Urothelium cell line (cell line): Measurements from ENCODE around the gene CENPU.
"Not testable (repeated sequence)": the region's sequence is repeated elsewhere in the genome, so short reads cannot be mapped to it uniquely, and the experiment has no call there.

Source experiments
- DNase-seq: peaks from one replicate; pipeline ENCODE4 v3.0.0; 2011; ENCODE audit warnings: low spot score, mixed read lengths
- FAIRE-seq: peaks from 2 replicates; lab custom pipeline; 2011; peaks lifted over from hg19 to GRCh38; lab: Jason Lieb, UNC

Gene CENPU

GRCh38 chr4:184668511-184669114, 65.3 kb downstream of the CENPU start:
- no peak for FAIRE-seq
- no peak for DNase-seq

- FAIRE-seq (no peak), DNase-seq (no peak)
Observed at GRCh38 chr4:184668096-184668495, 65.8 kb downstream of the CENPU start.

GRCh38 chr4:184666670-184667069, 67.2 kb downstream of the CENPU start:
- no peak for FAIRE-seq
- DNase-seq, result no peak

GRCh38 chr4:184664445-184665210, 69.3 kb downstream of the CENPU start:
- DNase-seq (peak; percentile 19), FAIRE-seq (no peak)

GRCh38 chr4:184662236-184662635, 71.7 kb downstream of the CENPU start:
- FAIRE-seq (no peak), DNase-seq (no peak)

- DNase-seq (no peak), FAIRE-seq (no peak)
Observed at GRCh38 chr4:184660978-184661377, 72.9 kb downstream of the CENPU start.

GRCh38 chr4:184657820-184658219, 76.1 kb downstream of the CENPU start:
- FAIRE-seq, DNase-seq: not testable (repeated sequence)

GRCh38 chr4:184657144-184657543, 76.8 kb downstream of the CENPU start:
- DNase-seq (no peak), FAIRE-seq (no peak)

GRCh38 chr4:184655889-184656869, 77.7 kb downstream of the CENPU start:
- no peak for DNase-seq
- no peak for FAIRE-seq

GRCh38 chr4:184653650-184654049, 80.2 kb downstream of the CENPU start:
- DNase-seq (no peak), FAIRE-seq (no peak)

- not testable (repeated sequence) for FAIRE-seq
Observed at GRCh38 chr4:184652681-184653080, 81.2 kb downstream of the CENPU start.

GRCh38 chr4:184651899-184652298, 82.0 kb downstream of the CENPU start:
- FAIRE-seq, result no peak

More at GRCh38 chr4:184652681-184653080, 81.2 kb downstream of the CENPU start:
- not testable (repeated sequence) for DNase-seq

GRCh38 chr4:184649971-184650855, 83.7 kb downstream of the CENPU start:
- DNase-seq, result peak; percentile 14
- no peak for FAIRE-seq

More at GRCh38 chr4:184651899-184652298, 82.0 kb downstream of the CENPU start:
- no peak for DNase-seq

- DNase-seq, result peak; percentile 92
- FAIRE-seq, result no peak
Observed at GRCh38 chr4:184649026-184649970, 84.6 kb downstream of the CENPU start, which contains the start of the genes CASP3 and PRIMPOL. TSS of gene CASP3 (minus strand) at chr4:184649447. CDS start at chr4:184638453, 10,994 bp downstream. TSS of gene PRIMPOL (plus strand) at chr4:184649738. CDS start at chr4:184657141, 7,403 bp downstream.

- no peak for FAIRE-seq
Observed at GRCh38 chr4:184648313-184649025, 85.4 kb downstream of the CENPU start.

GRCh38 chr4:184648054-184648312, 85.9 kb downstream of the CENPU start:
- no peak for DNase-seq
- FAIRE-seq, result no peak

More at GRCh38 chr4:184648313-184649025, 85.4 kb downstream of the CENPU start:
- DNase-seq, result peak; percentile 31

GRCh38 chr4:184647266-184648053, 86.4 kb downstream of the CENPU start:
- FAIRE-seq, result no peak

More at GRCh38 chr4:184647266-184648053, 86.4 kb downstream of the CENPU start:
- no peak for DNase-seq
